Astrocyte (in vitro differentiated cells and primary cell): ENCODE results near the gene ALDH1B1. TPM values are rescaled to one million over a fixed set of nuclear protein-coding genes. Genes with fewer than 3 reads are reported as not detected.

ENCODE experiments used
- DNase-seq: peaks from one replicate; pipeline ENCODE4 v3.0.0-alpha.2; 2010; ENCODE audit warnings: low read depth
- FAIRE-seq: peaks from 2 replicates; lab custom pipeline; 2011; peaks lifted over from hg19 to GRCh38; lab: Jason Lieb, UNC
- H2AFZ ChIP-seq: 2 replicates; pipeline ENCODE4 v1.6.0; 2012; ENCODE audit warnings: low read depth, low read length, inconsistent platforms
- H3K27ac ChIP-seq: 2 replicates; pipeline ENCODE4 v1.5.1; 2011; ENCODE audit warnings: low read depth, low read length, inconsistent platforms
- H3K27me3 ChIP-seq: 2 replicates; pipeline ENCODE4 v1.6.0; 2011; ENCODE audit warnings: low read length, inconsistent platforms; ENCODE audit not compliant: insufficient read depth
- H3K36me3 ChIP-seq: 2 replicates; pipeline ENCODE4 v1.5.1; 2011; ENCODE audit warnings: low read length, inconsistent platforms; ENCODE audit not compliant: insufficient read depth
- H3K4me1 ChIP-seq: 2 replicates; pipeline ENCODE4 v1.5.1; 2011; ENCODE audit warnings: low read length, inconsistent platforms; ENCODE audit not compliant: insufficient read depth
- H3K4me2 ChIP-seq: 2 replicates; pipeline ENCODE4 v1.6.0; 2012; ENCODE audit warnings: low read length, inconsistent platforms
- H3K4me3 ChIP-seq: 2 replicates; pipeline ENCODE4 v1.5.1; 2011; ENCODE audit warnings: low read depth, mild to moderate bottlenecking, low read length, inconsistent platforms; ENCODE audit not compliant: insufficient read depth
- H3K79me2 ChIP-seq: 2 replicates; pipeline ENCODE4 v1.6.0; 2012; ENCODE audit warnings: mild to moderate bottlenecking, low read length, inconsistent platforms; ENCODE audit not compliant: insufficient read depth
- H3K9ac ChIP-seq: 2 replicates; pipeline ENCODE4 v1.6.0; 2012; ENCODE audit warnings: mild to moderate bottlenecking, low read length, inconsistent platforms
- H3K9me3 ChIP-seq: 2 replicates; pipeline ENCODE4 v1.5.1; 2012; ENCODE audit warnings: low read depth, mild to moderate bottlenecking, low read length, inconsistent platforms; ENCODE audit not compliant: insufficient read depth
- H4K20me1 ChIP-seq: 2 replicates; pipeline ENCODE4 v1.6.0; 2012; ENCODE audit warnings: low read length, inconsistent platforms; ENCODE audit not compliant: insufficient read depth
- H3K27ac Mint-ChIP-seq: one replicate; pipeline ENCODE4 v1.8.0; 2021; ENCODE audit warnings: mild to moderate bottlenecking, mixed read lengths; ENCODE audit not compliant: unreplicated experiment
- H3K27me3 Mint-ChIP-seq: one replicate; pipeline ENCODE4 v1.8.0; 2021; ENCODE audit warnings: low read depth, mixed read lengths; ENCODE audit not compliant: unreplicated experiment
- H3K36me3 Mint-ChIP-seq: one replicate; pipeline ENCODE4 v1.8.0; 2021; ENCODE audit warnings: low read depth, mixed read lengths; ENCODE audit not compliant: unreplicated experiment
- H3K4me1 Mint-ChIP-seq: one replicate; pipeline ENCODE4 v1.8.0; 2021; ENCODE audit warnings: low read depth, mixed read lengths; ENCODE audit not compliant: unreplicated experiment
- H3K4me3 Mint-ChIP-seq: one replicate; pipeline ENCODE4 v1.8.0; 2021; ENCODE audit warnings: mild to moderate bottlenecking, moderate library complexity, mixed read lengths; ENCODE audit not compliant: unreplicated experiment
- H3K9me3 Mint-ChIP-seq: one replicate; pipeline ENCODE4 v1.8.0; 2021; ENCODE audit warnings: mild to moderate bottlenecking, mixed read lengths; ENCODE audit not compliant: unreplicated experiment
- CTCF ChIP-seq: IDR thresholded peaks from 2 replicates; pipeline ENCODE4 v1.5.1; 2011; ENCODE audit warnings: low read depth, mild to moderate bottlenecking, inconsistent platforms, low read length, moderate library complexity; ENCODE audit not compliant: insufficient read depth
- EZH2 ChIP-seq: IDR thresholded peaks from 2 replicates; pipeline ENCODE4 v1.6.1; 2012; ENCODE audit warnings: mild to moderate bottlenecking, low read length, inconsistent platforms; ENCODE audit not compliant: insufficient read depth
- total RNA-seq: library from RNA; stranded (reverse); gene quantifications from 2 replicates; pipeline ENCODE4 v1.2.1, GENCODE V29; 2021

The ALDH1B1 gene
- total RNA-seq, 1 donor from 2014 or later = 124 TPM

GRCh38 chr9:38343552-38343951 is 49.0 kb upstream of the ALDH1B1 start:
- peaks cover 21% of the 10 kb centered on the region for H3K9me3 Mint-ChIP-seq
- H3K4me3 ChIP-seq = no peak overlapping the region
- H3K9me3 ChIP-seq = peaks cover 5% of the 10 kb centered on the region
- H3K4me1 Mint-ChIP-seq = peaks cover 23% of the 10 kb centered on the region
- no peaks in the 10 kb centered on the region for H4K20me1 ChIP-seq
- peaks cover 41% of the 10 kb centered on the region for H3K27me3 Mint-ChIP-seq
- H3K79me2 ChIP-seq = no peaks in the 10 kb centered on the region
- peaks cover 41% of the 10 kb centered on the region for H3K27me3 ChIP-seq
- peaks cover 3% of the 10 kb centered on the region for H3K36me3 Mint-ChIP-seq
- H3K27ac Mint-ChIP-seq = no peak overlapping the region
- TF ChIP-seq CTCF (no peak), EZH2 (no peak)
- no peak overlapping the region for H3K27ac ChIP-seq
- peaks cover 13% of the 10 kb centered on the region for H3K4me1 ChIP-seq
- no peaks in the 10 kb centered on the region for H3K36me3 ChIP-seq
- no peak overlapping the region for H3K4me3 Mint-ChIP-seq
- no peak overlapping the region for H3K4me2 ChIP-seq
- DNase-seq (no peak), FAIRE-seq (no peak)
- no peak overlapping the region for H3K9ac ChIP-seq
- no peak overlapping the region for H2AFZ ChIP-seq

- Mint-ChIP-seq H3K9me3 (peaks cover 21% of the 10 kb centered on the region), H3K4me1 (peaks cover 15% of the 10 kb centered on the region), H3K27ac (no peak overlapping the region), H3K27me3 (peaks cover 41% of the 10 kb centered on the region), H3K4me3 (no peak overlapping the region), H3K36me3 (peaks cover 3% of the 10 kb centered on the region)
- H3K27me3 ChIP-seq = peaks cover 43% of the 10 kb centered on the region
- peaks cover 1% of the 10 kb centered on the region for H3K4me1 ChIP-seq
- H3K9me3 ChIP-seq = peaks cover 5% of the 10 kb centered on the region
- H2AFZ ChIP-seq = no peak overlapping the region
- H3K4me2 ChIP-seq = no peak overlapping the region
- no peaks in the 10 kb centered on the region for H3K79me2 ChIP-seq
- H4K20me1 ChIP-seq = no peaks in the 10 kb centered on the region
- no peak overlapping the region for H3K27ac ChIP-seq
- no peaks in the 10 kb centered on the region for H3K36me3 ChIP-seq
- FAIRE-seq = no peak
- DNase-seq = no peak
- TF ChIP-seq CTCF = no peak
- no peak for TF ChIP-seq EZH2
- H3K4me3 ChIP-seq = no peak overlapping the region
- H3K9ac ChIP-seq = no peak overlapping the region
Measured at GRCh38 chr9:38344566-38345324, 47.8 kb upstream of the ALDH1B1 start.
